PFSK-1 (cell line): ENCODE results near the gene DIP2C.

Source experiments
- POLR2AphosphoS5 ChIP-seq: IDR thresholded peaks from 2 replicates; pipeline ENCODE4 v1.6.1; 2012; ENCODE audit warnings: low read depth, mild to moderate bottlenecking, control low read depth, low read length, moderate library complexity
- SIN3A ChIP-seq: IDR thresholded peaks from 2 replicates; pipeline ENCODE4 v1.6.1; 2012; ENCODE audit warnings: mild to moderate bottlenecking, low read length, moderate library complexity, borderline replicate concordance; ENCODE audit not compliant: insufficient read depth

DNA sequence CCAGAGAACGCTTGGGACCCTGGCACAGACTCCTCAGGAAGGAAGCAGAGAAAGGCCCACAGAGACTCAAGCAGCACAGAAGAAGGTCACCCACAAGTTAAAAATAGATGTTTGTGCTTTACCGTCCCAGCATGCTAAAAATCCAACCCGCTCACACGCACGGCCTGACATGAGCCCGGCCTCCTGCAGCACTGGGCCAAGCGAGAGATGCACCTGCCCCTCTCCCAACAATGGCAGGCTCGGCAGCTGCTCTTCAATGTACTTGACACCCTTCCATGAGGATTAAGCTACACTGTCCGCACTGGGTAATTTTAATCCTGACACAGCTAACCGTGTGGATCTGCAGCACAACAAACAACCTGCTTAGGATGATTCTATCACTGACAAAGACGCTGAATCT is 9.3 kb downstream of the DIP2C start:
- TF ChIP-seq SIN3A = no peak
- TF ChIP-seq POLR2AphosphoS5 = no peak
